UCSD-AML1 (cell line): ENCODE data around the gene ICAM2.
"Not testable (repeated sequence)": the region's sequence is repeated elsewhere in the genome, so short reads cannot be mapped to it uniquely, and the experiment has no call there.

ENCODE experiments used
- DNase-seq: peaks from one replicate; lab custom pipeline; 2025; ENCODE audit not compliant: unreplicated experiment; lab: John Stamatoyannopoulos, UW

ICAM2 gene

DNA sequence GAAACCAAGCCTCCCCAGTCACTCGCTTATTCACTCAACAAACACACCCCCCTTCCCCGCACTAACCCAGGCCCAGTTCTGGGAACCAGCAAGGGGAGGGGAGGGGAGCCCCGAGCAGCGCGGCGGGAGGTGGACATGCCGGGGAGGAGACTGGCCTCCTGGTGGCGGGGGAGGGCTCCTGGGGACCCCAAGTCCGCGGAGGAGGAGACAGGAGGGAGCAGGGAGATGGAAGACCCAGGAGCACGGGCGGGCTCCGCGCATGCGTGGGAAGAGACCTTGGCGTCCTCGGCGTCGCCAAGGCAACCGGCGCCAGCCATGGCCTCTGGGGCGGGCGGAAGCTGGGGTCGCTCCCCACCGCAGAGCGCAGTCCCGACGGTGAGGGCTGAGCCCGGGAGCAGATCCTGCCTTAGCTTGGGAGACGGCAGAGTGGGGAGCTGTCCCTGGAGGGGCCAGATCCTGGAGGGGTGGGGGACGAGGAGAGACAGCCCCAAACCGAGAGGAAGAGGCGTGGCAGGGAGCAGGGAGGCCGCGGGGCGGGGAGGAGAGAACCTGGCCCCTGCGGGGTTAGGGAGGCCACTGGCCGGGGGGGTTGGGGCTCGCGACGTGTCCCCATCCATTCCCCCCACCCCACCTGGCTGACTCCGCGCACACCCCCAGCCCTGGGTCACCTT is 22.2 kb downstream of the ICAM2 start, which contains the start of gene PRR29:
PRR29 (plus strand) TSS at position 302 of the 671 bp plus-strand sequence; CDS start at position 316, 14 bp downstream.
- peak; percentile 91 for DNase-seq

DNA sequence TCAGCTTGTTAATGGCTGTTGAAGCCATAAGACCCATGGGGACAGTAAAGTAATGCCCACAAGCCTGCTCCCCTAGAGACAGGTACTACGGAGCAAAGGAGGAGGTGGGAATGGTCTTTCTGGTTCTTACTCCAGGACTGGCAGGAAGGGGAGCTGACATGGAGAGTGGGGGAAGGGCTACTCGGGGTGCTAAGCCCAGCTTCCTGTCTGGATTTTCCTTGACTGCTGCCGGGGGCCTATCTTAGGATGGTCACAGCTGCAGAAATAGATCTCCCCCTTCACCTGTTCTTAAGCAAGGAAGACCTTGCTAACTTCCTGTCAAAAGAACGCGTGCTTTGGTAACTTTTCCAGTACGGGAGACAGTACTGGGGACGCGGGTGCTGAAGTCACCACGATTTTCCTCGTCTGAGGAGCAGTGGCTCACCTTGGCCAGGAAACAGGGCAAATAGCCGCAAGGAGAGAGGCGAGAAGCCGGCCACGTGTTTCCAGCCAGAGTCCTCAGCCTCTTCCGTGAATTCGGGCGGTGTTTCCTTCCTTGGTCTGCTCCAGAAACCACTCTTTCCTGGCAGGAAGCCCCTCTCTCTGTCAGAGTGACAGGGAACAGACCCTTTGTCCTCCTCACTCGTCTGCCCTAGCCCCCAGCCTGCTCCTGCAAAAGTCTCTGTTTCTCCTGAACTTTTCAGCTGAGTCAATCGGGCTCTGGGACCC is 22.9 kb downstream of the ICAM2 start:
- peak; percentile 84 for DNase-seq

DNA sequence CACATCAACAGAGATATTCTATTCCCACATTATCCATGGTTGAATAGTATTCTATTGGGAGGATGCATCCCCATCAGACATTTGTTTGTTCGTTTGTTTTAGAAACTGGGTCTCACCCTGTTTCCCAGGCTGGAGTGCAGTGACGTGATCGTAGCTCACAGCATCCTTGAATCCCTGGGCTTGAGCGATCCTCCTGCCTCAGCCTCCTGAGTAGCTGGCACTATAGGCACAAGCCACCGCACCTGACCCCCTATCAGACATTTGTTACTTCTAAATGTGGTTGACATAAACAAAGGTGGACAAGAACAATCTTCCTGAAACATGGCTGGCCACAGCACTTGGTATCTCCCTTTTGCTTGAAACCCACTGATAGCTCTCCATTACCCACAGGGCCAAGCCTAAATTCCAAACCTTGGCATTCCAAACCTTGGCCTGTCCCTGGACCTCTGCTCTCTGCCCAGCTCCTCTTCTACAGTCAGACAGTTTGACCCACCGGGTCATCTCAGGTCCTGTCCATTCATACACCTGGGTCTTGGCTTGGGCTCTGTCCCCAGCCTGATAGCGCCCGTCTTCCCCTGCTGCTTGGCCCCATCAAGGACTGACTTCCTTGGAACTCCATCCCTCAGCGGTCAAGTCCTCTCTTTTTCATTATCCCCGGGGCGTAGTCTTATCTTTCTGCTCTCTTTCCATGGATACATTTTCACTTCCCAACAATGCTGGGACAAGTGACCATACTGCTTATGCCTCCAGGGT is 23.8 kb downstream of the ICAM2 start:
- no peak for DNase-seq

DNA sequence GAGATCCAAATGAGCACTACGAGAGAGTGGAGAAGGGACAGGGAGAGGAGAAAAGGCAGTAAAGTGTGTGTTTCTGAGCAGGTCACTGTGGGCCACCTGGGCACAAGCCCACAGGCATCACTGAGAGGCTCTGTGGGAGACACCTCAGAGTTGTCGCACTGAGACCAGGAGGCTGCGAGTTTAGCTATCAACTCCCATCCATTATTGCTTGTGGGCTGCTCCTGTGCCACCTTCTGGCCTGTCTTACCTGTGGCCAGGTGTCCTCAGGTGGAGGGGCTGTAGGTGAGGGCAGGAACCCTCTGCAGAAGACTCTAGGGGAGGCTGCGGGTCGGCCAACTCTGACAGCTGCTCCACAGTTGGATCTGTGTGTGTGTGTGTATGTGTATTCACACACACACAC is 24.8 kb downstream of the ICAM2 start:
- no peak for DNase-seq

- no peak for DNase-seq
These were observed 27.0 kb downstream of the ICAM2 start for GRCh38 chr17:63993368-63993985.

DNA sequence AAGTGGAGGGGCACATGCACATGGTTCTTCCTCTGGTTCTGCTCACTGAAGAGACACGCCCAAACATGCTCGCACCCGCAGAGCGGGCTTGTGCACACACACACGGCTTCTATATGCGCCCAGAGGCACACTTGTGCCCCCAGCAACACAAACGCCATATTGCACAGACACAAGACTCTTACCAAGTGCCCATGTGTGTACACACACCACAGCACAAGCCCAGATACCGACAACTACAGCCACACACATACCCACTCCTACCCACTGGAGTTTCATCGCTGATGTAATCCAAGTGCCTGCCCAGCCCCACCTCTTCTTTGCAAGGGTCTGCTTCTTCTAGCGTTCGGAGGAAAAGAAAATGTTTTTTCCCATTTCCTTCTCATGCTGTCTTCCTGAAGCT is 28.8 kb downstream of the ICAM2 start:
- no peak for DNase-seq

DNA sequence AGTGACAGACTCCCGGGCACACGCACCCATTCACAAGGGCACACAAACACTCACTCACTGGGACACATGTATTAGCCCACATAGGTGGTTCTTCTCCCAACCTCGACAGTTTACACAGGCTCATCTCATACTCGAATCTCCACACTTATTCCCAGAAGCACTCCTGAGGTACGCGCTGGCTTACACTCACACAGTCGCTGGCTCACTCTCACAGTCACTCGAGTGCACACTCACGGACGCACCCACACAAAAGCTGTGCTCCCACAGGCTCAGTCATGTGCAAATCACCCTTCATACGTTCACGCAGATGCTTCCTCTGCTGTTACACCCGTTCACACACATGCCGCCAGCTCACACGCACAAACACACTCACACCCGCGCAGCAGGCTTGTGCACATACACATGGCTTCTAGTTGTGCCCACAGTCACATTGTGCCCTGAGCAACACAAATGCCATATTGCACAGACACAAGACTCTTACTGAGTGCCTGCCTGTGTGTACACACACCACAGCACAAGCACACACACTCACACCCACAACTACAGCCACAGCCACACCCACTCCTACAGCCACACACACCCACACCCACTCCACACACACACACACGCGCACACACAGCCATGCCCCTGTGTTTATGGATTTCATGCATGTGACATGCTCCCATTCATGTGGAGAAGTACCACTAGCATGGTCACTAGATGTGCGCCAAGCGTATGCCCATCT is 30.6 kb downstream of the ICAM2 start:
- DNase-seq, result no peak

- no peak for DNase-seq
These were observed 31.5 kb downstream of the ICAM2 start for GRCh38 chr17:63988741-63989621.

DNA sequence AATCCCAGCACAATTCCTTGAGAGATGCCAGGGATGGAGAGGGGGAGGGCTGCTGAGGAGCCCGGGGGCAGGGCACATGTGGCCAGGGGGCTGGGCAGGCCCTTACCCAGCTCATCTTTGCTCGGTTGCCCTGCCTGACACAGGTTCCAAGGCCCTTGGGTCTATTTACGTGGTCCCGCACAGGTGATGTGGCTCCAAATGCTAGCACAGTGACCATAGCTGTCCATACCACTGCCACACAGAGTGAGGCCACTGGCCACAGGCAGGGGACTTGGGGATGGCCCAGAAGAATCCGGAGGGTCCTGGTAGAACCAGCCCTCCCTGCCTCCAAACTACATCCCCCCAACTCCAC is 32.3 kb downstream of the ICAM2 start:
- no peak for DNase-seq

GRCh38 chr17:63987221-63988126 is 33.0 kb downstream of the ICAM2 start:
- no peak for DNase-seq

DNA sequence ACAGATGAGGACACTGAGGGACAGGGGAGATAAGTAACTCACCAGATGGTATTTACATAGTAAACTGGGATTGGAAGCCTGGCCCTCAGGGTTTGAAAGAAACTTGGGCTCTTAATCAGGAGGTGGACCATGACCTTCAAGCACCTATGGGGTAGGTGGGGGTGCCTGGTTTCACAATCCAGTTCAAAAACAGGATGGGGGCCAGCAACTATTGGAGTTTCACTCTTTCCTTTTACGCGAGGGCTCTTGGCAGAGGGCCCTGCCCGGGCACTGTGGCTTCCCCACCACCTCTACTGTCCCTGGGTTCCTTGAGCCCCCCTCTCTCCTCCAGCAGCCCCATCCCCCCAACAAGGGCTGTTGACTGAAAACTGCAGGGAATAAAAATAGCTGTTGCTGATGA is 33.6 kb downstream of the ICAM2 start:
- no peak for DNase-seq

GRCh38 chr17:63985387-63986140 is 34.9 kb downstream of the ICAM2 start:
- peak; percentile 69 for DNase-seq

DNA sequence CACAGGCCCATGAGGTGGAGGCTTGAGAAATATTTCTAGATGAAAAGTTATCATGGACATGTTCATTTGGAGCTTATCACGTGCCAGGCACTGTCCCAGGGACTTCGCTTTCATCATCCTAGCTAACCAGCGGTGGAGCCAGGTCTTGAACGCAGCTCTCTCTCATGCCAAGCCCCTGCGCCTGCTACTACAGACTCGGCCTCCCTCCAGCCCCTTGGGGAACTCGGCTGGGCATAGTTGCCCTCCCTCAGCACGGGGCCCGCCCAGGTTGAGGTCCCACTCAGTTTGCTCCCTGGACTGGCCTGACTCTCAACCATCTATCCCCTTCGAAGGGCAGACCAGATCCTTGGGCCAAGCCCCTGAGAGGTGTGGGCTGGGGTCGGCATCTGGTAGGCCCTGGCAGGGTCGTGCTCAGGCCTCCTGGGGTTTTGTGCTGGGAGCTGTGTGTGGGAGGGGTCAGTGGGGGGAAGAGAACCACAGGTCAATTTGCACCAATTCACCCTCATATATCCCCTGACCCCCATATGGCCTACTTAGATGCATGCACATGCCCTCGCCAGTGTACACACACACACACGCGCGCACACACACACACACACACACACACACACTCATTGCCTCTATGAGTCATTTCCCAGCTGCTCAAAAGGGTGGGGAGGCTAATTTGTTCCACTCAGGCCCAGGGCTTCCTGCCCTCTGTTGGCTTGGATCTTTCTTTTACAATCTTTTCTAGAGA is 35.6 kb downstream of the ICAM2 start:
- peak; percentile 80 for DNase-seq

DNA sequence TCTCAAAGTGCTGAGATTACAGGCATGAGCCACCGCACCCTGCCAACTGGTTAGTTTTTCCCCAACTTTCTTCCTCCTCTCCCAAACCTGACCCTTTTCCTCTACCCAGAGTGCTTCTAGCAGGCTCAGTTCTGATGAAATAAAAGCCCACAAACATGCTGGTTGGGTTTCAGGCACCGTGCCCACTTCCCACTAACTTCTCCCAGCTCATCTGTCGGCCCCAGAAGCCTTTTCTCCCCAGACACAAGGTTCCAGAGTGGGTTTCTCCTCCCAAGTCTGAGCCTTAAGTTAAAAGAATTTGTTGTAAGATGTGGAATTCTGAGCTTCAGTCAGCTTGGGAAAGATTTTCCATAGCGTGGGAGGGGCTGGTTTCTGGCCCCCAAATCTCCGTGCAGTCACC is 36.2 kb downstream of the ICAM2 start:
- no peak for DNase-seq

- peak; percentile 72 for DNase-seq
These were observed 37.1 kb downstream of the ICAM2 start for GRCh38 chr17:63983320-63983719.

DNA sequence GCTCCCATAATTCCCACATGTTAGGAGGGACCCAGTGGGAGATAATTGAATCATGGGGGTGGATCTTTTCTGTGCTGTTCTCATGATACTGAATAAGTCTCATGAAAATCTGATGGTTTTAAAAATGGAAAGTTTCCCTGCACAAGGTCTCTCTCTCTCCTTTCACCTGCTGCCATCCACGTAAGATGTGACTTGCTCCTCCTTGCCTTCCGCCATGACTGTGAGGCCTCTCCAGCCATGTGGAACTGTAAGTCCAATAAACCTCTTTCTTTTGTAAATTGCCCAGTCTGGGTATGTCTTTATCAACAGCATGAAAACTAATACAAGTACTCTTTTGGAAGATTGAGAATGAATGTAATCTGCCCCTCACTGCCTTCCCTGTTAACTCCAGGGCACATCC is 37.8 kb downstream of the ICAM2 start:
- not testable (repeated sequence) for DNase-seq
